A549 treated with CORT108297 at 1 μM for 4 hours (cell line): ENCODE data around the gene ZMYND11. TPM values are rescaled to one million over a fixed set of nuclear protein-coding genes. Genes with fewer than 3 reads are reported as not detected.

Experiments
- total RNA-seq: library from RNA; stranded (reverse); fragments of 200-300 nt; extraction: Qiagen RNA extraction; gene quantifications from 5 replicates; pipeline ENCODE4 v1.2.3, GENCODE V29; 2022

The ZMYND11 gene
- total RNA-seq: 31.9 to 46.7 TPM (median 41.6 TPM) in 5 replicates

GRCh38 chr10:135132-135600, at the start of gene ZMYND11:
Gene ZMYND11, plus strand, starts transcription at chr10:135455. Its CDS starts 44,558 bp downstream, at chr10:180013.

Other genes starting within 250 kb of the ZMYND11 start
- gene TUBB8, start 86.2 kb upstream of the ZMYND11 start, total RNA-seq: 0.03 to 0.12 TPM (median 0.07 TPM) in 3 of 5 replicates, not detected in the others